Measurements from ENCODE around the gene VPS54.

Gene VPS54

GRCh38 chr2:64019083-64019974 is at the start of gene VPS54:
TSS of gene VPS54 (minus strand) at chr2:64019428. CDS start at chr2:63983999, 35,429 bp downstream.
- intact Hi-C loops (cut with DNase I): no loop called here

GRCh38 chr2:64067326-64067725 is 48.1 kb upstream of the VPS54 start:
- no peak for DNase-seq
- intact Hi-C loops (cut with DNase I): no loop called here

More at GRCh38 chr2:64019083-64019974, at the start of gene VPS54:
- DNase-seq: peak; percentile 48 to 88 (median 80)

- no peak for DNase-seq
- intact Hi-C loops (cut with DNase I): no loop called here
Measured at GRCh38 chr2:64065516-64065915, 46.3 kb upstream of the VPS54 start.

- intact Hi-C loops (cut with DNase I): no loop called here
- DNase-seq: peak in 11 of 42 donors; percentile 7 to 58 (median 20)
Measured at GRCh38 chr2:64063924-64064331, 44.7 kb upstream of the VPS54 start.

- no peak for DNase-seq
Measured at GRCh38 chr2:64063454-64063853, 44.2 kb upstream of the VPS54 start.

GRCh38 chr2:64062840-64063239 is 43.6 kb upstream of the VPS54 start:
- intact Hi-C loops (cut with DNase I): no loop called here
- DNase-seq: no peak

More at GRCh38 chr2:64063454-64063853, 44.2 kb upstream of the VPS54 start:
- intact Hi-C loops (cut with DNase I): no loop called here

- intact Hi-C loops (cut with DNase I): loop anchor here (10.0 kb wide), 2 partner anchors 86 to 426 kb away; partner anchors contain the start of gene PELI1
- no peak for DNase-seq
Measured at GRCh38 chr2:64059270-64059669, 40.0 kb upstream of the VPS54 start.

- intact Hi-C loops (cut with DNase I): loop anchor here (10.0 kb wide), 2 partner anchors 89 to 429 kb away; partner anchors contain the start of gene PELI1
- no peak for DNase-seq
Measured at GRCh38 chr2:64056021-64056420, 36.8 kb upstream of the VPS54 start.

- no peak for DNase-seq
- intact Hi-C loops (cut with DNase I): loop anchor here (10.0 kb wide), 2 partner anchors 90 to 430 kb away; partner anchors contain the start of gene PELI1
Measured at GRCh38 chr2:64054161-64054915, 35.1 kb upstream of the VPS54 start.

- intact Hi-C loops (cut with DNase I): loop anchor here (10.0 kb wide), 2 partner anchors 92 to 432 kb away; partner anchors contain the start of gene PELI1
Measured at GRCh38 chr2:64052463-64053241, 33.4 kb upstream of the VPS54 start.

GRCh38 chr2:64049633-64050220 is 30.5 kb upstream of the VPS54 start:
- peak; percentile 48 to 90 (median 78) for DNase-seq
- intact Hi-C loops (cut with DNase I): loop anchor here (2.0 to 10.0 kb wide), 3 partner anchors 95 to 435 kb away; partner anchors contain the start of gene PELI1

More at GRCh38 chr2:64052463-64053241, 33.4 kb upstream of the VPS54 start:
- peak in 4 of 42 donors; percentile 15 to 46 (median 26) for DNase-seq

GRCh38 chr2:64045938-64046337 is 26.7 kb upstream of the VPS54 start:
- intact Hi-C loops (cut with DNase I): no loop called here
- no peak for DNase-seq

GRCh38 chr2:64040161-64040560 is 20.9 kb upstream of the VPS54 start:
- intact Hi-C loops (cut with DNase I): no loop called here
- no peak for DNase-seq

- intact Hi-C loops (cut with DNase I): no loop called here
- DNase-seq: no peak
Measured at GRCh38 chr2:64036034-64036705, 16.9 kb upstream of the VPS54 start.

GRCh38 chr2:64035072-64035942 is 16.1 kb upstream of the VPS54 start:
- no peak for DNase-seq
- intact Hi-C loops (cut with DNase I): no loop called here

GRCh38 chr2:64029116-64029665 is 10.0 kb upstream of the VPS54 start:
- intact Hi-C loops (cut with DNase I): no loop called here
- DNase-seq: no peak

- no peak for DNase-seq
- intact Hi-C loops (cut with DNase I): no loop called here
Measured at GRCh38 chr2:64025741-64026140, 6.5 kb upstream of the VPS54 start.
